ENCODE measurements around the gene HUWE1.
A peak's percentile ranks its signal among the peaks of the same experiment; 100 is the strongest.

Gene HUWE1

DNA sequence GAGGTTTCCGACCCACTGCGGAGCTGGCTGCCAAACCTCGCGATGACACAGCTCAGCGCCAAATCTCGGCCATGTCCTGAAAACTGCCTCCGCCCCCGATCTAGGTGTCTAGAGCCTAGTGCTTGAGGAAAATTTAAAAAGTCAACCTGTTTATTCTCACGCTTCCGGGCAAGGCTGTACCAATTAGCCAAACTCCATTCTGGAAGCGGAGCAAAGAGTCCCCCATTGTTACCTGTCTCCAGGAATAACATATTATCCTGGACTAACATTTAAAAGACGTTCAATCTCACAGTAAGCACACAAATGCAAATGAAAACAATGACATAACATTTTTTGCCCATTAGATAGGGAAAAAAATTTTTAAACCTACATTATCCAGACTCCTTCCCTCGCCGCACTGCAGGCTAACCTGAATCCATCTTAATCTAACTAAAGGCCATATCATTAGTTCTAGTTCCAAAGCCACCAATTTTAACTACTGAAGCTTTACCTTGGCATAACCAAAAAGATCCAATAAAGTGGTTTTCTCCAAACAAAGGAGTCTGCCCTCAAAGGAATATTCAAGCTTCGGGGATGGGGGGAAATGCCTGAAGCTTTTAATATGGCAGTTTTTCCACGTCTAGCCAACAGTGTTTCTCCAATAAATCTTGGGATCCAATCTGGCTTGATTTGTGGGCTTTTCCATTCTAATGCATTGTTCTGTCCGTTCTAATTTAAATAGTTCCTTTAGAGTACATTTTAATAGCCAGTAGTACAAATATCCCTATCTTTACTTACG is 1.9 kb downstream of the HUWE1 start:
- no peak for DNase-seq

DNA sequence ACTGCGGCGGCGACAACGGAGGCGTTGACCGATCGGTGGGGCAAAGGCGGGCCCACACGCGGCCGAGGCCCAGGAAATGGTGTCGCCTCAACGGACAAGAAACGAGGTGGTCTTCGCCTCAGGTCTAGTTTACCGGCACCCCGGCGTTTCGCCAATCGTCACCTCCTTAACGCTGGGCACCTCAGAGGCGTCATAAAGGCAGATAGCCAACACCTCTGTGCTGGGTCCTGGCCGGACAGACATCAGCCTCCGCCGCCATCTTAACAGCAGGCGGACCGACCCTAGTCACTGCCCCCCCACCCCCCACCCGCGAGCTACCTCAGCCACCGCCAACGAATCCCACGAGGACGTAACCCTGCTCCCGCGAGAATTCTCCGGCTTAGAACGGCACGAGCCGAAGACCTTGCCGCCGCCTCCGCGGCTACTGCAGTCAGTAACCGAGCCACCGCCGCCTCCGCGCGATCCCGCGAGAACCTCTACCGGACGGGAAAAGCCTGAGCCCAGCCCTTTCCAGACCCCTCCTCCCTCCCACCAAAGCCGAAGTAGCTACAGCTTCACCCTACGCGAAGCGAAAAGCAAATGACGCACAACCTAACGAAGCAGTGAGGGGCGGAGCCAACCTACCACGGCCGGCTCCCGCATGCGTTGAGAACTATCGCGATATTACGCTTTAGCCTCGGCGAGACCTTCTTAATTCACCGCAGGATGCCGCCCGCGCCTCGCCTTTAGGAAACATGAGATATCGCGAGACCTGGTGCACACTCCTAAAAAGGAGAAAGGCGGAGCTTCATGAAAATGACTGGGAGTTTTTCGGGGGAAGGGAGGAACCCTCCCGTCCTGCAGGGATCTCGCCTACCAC is 2.7 kb downstream of the HUWE1 start:
- DNase-seq, result peak; percentile 85 to 98 (median 93)

DNA sequence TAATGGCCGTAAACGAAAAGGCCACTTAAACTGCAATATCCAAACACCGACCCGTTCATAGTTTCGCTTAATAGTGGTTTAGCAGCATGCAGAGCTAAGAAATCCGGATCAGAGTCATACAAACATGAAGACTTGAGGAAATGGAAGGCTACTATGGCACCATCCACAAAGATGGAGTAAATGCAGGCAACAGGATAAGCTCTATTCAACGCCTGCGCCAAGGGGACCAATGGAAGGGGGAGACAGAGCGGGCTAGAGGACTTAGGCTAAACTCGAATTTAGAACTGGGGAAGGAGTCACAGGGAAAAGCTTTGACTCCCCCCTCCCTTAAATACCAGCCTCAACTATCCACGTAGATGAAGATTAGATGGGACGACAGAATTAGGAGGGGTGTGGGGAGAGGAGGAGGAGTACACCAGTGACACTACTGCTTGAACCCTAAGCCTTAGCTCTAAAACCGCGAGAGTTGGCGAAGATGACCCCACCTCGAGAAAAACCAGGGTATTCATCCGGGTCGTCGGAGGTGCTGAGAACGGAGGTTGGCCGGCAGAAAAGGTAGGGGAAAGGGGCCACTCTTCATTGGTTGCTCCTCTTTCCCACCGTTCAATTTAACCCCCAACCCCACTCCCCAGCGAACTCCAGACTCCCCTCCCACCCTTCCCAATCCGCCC is 3.5 kb downstream of the HUWE1 start:
- DNase-seq, result peak in 4 of 6 experiments; percentile 26 to 43 (median 29)

DNA sequence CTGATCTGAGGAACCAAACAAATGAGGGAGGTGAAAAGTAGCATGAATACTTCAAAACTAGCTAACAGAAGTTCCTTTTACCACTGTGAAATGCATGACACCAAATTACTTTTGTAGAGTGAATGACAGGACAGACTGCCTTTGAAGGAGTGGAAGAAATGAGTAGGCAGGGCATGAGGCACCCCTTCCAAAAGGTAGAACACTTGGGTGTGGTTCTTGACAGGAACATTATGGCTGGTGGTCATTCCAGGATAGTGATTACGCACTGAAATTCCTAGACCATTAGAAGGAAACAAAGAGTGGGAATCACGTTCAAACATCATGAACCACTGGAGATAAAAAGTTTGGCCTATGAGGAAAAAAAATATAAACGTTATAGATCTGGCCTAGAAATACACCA is 4.9 kb downstream of the HUWE1 start:
- DNase-seq, result no peak

DNA sequence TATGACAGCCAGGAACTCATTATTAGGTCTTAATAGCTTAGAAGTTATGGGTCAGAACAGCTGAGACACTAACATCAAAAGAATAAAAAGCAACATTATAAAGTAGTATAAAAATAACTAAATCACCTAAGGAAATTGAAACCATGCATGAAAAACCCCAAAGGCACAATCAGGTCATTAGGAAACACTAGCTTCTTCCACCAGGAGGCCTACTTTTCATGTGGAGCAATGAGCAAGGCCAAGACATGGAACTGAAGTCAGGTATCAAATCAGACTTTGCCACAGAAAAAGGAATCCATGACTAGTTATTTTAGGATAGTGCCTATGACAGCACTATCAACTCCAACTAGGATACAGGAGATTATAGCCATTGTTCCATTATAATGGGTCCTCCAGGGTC is 7.9 kb downstream of the HUWE1 start:
- peak in 2 of 6 experiments; percentile 4 to 14 for DNase-seq

DNA sequence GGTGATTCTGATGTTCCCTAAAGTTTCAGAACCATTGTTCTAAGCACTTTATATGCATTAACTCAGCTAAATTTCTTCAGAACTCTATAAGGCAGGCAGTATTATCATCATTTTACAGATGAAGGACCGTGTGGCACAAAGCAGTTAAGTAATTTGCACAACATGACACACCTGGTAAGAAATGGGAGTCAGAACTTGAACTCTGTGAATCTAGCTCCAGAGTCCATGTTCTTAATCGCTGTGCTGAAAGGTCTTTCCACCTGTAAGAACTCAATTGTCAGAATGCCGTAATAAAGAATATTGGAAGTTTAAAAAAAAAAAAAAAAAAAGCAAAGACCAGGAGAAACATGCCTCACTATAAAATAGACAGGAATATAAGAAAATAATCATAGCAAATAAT is 9.2 kb downstream of the HUWE1 start:
- DNase-seq, result no peak

DNA sequence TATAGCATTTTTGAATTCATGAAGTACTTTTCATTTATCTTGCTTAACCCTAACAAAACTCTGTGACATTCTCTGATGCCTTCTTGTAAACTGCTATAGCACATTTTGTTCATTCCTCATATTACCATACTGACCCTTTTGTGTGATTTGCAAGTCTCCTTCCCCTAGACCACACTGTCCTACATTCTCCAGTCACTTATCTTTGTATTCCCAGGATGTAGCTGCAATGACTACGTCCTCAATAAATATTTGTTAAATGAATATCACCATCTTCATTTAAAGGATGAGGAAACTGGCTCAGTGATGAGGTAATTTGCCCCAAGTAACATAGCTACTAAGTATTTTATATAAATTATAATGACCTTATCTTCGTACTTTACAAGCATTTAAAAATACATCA is 11.9 kb downstream of the HUWE1 start:
- DNase-seq, result no peak

DNA sequence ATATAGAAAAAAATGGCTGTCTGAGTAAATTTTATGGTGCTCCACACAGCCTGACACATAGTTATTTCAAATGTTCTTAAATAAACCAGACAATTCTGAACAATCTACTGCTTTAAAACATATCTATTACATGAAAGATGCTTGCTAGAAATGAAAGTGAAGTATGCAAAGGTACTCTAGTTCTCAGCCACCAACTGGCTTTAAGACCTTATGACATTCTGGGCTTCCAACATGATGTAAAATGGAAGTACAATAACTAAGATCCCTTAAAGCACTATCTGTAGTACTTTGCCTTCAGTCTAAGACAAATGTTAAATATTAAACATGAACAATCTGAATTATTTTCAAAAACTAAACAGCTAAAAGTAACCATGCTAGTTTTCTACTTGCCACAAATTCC is 17.3 kb downstream of the HUWE1 start:
- no peak for DNase-seq

DNA sequence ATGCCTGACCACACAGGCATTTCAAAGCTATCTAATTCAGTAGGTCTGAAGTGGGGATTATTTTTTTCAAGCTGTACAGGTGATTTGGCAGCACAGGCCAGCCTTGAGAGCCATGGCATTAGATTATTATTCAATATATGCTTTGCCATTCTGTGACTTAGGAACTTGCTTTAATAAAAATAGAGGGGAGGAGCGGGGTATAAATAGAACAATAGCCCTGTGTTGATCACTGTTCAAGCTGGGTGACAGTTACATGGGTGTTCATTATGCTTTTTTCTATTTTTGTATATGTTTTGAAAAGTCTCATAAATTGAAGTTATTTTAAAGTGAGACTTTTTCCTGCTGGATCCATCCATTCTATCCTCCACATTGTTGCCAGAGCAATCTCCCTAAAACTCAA is 20.3 kb downstream of the HUWE1 start:
- no peak for DNase-seq

DNA sequence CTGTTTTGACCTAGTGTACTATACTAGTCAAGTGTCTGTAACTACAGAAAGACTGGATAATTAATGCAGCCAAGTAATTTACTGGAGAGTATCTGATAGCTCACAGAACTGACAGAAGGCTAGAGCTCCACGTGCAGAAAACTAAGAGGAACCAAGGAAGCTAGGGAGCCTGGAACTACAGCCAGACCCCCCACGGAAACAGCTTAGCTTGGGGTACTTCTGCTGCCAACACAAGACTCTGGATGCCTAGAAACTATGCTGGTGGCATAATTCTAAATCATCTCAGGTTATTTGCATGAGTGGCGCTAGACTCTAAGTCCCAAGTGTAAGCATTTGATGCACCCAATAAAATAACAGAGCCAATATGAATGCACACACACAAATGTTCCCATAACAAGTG is 26.5 kb downstream of the HUWE1 start:
- no peak for DNase-seq

DNA sequence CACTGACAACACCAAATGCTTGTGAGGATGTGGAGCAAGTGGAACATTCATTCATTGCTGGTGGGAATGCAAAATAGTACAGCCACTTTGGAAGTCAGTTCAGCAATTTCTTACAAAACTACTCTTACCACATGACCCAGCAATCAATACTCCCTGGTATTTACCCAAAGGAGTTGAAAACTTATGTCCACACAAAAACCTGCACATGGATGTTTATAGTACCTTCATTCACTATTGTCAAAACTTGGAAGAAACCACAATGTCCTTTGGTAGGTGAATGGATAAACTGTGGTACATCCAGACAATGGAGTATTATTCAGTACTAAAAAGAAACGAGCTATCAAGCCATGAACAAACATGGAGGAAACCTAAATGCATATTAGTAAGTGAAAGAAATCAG is 27.5 kb downstream of the HUWE1 start:
- DNase-seq, result no peak

DNA sequence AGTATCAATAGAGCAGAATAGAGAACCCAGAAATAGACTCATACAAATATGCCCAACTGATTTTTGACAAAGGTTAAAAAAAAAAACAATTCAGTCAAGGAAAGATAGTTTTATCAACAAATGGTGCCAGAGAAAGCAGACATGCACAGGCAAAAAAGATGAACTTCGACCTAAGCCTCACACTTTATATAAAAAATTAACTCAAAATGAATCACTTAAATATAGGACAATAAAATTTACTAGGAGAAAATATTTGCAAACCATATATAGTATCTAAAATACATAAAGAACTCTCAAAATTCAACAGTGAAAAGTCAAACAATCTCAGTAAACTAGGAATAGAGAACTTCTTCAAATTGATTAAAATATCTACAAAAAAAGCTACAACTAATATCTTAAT is 29.7 kb downstream of the HUWE1 start:
- DNase-seq, result no peak

DNA sequence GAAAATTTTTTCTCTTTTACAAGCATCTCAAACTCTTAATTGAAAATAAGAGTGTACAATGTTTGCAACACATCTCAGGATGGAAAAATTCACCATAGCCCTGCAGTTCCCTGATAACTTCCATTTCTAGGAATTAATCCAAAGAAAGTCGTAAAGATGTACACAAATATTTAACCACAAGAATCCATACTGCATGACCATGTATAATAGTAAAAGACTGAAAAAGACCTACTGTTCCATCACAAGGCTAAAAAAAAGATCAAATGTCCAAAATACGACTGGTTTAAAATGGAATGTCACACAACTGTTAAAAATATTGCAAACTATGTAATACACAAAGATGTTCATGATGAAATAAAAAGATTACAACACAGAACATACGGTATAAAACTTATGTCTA is 32.1 kb downstream of the HUWE1 start:
- DNase-seq, result no peak

DNA sequence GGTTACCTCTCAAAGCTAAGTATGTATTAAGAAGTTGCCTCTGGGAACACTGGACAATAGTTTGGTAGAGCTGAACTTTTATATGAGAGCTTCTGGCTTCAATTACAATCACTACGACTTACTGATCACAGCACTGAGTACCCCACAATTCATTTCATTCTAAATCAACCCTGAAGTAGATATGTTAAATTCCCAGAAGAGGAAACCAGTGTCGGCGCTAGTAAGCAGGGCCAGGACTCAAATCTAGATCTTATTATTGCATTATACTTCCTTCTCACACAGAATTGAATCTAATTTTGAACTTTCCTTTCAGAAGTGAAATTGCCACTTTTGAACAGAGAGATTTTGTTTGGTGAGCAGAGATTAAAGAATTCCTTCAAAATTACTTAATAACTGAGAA is 41.8 kb downstream of the HUWE1 start:
- DNase-seq, result no peak

DNA sequence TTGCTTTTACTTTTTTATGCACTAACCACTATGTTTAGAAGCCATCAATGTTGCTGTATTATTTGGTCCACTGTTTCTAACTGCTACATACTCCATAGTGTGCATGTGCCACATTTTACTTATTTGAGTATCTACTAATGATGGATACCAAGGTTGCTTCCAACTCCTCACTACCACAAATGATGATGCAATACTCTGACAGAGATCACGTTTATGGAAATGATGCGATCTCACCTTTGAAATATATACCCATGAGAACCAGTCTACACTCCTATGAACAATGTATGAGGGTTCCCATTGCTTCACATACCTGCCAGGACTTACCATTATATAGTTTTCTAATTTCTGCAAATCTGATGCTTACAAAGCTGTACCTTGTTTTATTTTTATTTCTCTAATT is 44.2 kb downstream of the HUWE1 start:
- DNase-seq, result no peak

DNA sequence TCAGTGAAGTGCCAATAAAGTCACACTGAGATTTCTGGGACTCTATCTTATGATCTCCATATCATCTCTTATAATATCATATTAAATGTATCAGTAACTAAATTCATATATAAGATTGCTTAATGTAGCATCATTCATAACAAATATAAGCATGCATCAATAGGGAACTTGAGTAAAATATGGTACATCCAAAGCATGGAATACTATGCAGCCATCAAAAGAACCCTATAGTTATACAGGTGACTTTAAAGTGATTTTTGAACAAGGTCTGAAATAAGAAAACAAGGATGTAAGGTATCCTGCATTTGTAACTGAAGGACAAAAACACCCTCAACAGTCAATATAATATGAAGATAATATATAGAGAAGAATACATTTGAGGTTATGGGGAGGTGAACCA is 47.3 kb downstream of the HUWE1 start:
- DNase-seq, result no peak

DNA sequence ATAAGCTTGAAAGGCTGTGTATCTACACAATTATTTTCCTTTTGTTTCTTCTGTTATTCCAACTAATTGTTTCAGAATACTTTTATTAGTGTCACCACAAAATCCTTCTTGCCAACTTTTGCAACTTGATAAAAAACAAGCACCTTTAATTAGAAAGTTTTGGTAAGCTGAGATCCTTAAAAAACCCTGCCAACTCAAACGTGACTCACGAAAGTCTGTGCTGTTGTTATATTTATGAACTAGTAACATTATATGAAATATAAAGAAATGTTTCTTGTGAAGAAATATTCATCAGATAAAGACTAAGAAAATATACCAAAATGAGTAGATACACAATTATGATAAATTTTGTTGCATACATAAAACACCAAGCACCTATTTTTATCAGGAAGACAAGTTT is 49.0 kb downstream of the HUWE1 start:
- DNase-seq, result no peak

DNA sequence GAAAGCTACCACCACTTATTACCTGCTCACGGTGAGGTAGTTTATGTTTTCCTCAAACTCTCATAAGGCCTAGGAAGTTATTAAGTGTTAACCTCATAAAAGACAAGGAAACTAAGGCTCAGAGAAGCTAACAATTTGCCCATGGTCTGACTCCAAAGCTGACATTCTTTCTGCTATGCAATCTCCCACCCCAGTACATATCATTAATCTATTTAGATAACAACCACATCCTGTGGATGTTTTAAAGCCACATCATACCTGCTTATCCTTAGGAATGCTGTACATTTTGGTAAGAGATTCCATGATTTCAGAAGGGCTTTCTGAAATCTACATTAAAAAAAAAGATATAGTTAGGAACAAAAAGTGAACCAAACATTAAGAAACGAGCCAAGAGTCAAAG is 55.4 kb downstream of the HUWE1 start:
- no peak for DNase-seq

DNA sequence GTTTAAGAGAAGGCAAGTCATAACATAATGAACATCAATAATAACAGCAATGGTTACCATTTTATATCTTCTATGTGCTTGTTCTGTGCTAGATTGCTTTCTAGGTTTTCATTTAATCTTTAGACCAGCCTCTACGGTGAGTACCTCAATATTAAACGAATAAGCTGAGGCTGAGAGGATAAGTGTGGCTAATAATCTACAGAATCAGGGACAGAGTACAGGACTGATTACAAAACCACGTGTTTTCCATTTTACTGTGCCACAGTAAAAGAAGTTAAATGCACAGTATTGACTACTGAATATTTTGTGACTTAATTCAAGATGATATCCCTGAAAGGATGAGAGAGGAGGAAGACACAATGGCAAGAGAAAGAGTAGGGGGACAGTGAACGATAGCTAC is 56.3 kb downstream of the HUWE1 start:
- no peak for DNase-seq

DNA sequence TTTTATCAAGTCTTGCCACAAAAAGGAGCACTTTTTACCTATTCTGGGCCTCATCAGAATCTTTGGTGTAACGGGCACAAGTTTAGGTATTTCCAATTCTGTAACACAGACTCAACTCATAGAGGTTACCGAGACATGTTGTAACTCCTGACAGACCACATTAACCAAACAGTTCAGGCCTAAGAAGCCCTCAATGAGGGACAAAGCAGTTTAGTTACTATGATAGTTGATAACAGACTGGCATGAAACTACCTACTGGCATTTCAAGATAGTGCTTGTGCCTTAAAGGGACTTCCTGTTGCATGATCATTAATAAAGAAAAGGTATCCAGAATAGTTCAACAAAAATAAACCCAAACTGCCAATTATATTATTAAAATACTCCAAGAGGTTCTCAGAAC is 64.1 kb downstream of the HUWE1 start:
- no peak for DNase-seq

DNA sequence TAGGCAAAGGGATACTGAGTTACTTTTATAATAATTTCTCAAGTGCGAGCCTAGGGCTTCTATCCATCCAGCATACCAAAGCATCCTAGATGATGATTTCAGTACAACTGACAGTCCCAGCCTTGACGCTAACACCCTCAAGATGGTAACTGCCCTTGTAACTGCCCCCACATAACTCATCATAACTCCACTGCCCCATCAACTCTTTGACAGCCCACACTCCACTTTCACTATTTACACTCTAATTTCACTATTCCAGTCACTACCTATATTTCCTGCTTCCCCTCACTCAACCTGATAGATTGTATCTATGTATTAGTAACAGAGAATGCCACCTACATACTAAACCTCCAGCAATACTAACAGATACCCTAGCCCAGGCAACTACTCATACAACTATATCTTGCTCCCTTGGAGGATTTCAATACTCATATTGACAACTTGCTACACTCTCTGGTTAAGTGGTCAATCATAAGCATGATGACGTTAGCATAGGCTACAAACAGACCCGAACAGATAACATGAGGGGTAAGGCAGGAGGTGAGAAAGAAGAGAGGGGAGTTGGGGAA is 65.0 kb downstream of the HUWE1 start:
- DNase-seq, result no peak

DNA sequence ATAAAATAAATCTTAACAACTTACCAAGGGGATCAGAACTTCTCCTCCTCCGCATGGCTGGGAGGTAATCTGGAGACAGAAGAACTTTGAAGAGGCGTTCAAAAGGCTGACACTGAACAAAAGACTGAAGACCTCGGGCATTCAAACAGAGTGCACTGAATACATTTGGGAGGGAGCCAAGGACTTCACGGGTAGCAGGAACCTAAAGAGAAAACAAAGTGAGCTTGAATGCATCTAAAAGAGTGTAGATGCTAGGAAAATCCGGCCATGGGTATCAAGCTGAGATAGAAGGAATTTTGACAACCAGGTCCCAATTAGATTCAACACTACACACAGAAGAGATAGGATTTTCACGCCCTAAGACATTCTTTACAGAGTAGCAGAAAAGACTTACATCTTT is 69.6 kb downstream of the HUWE1 start:
- no peak for DNase-seq

DNA sequence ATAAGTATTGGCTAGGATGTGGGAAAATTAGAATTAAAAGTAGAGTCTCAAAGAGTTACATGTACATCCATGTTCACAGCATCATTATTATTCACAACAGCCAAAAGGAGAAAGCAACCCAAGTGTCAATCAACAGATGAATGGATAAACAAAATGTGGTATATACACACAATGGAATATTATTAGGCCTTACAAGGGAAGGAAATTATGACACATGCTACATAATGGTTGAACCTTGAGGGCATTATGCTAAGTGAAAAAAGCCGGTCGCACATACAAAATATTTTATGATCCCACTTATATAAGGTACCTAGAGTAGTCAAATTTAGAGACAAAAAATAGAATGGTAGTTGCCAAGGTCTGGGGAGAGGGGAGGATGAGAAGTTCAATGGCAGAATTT is 80.1 kb downstream of the HUWE1 start:
- no peak for DNase-seq

DNA sequence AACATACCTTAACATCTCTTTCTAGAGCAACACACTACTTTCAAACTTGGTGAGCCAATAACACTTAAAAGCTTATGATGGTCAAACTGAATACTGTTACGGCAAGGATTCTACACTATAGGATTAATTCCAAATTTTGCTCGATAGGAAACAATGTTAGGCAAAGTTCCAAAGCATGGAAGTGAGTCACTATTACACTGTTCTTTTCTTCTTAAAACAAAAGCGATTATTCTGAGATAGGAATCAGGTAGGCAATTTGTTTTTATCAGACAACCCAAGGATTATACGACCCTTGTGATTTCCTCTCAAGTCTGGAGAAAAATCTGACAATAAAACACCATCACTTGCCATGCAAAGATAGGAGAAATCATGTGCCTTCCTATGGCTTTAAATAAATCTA is 81.5 kb downstream of the HUWE1 start:
- DNase-seq, result no peak

All from stimulated activated naive CD4-positive, alpha-beta T cell (primary cell).